Naive thymus-derived CD8-positive, alpha-beta T cell (primary cell): Measurements from ENCODE around the gene SACM1L. TPM values are rescaled to one million over a fixed set of nuclear protein-coding genes. Genes with fewer than 3 reads are reported as not detected.

Experiments used
- ATAC-seq, 2 donors: fragments of 150-1000 bp; cut with Tn5 transposase in 1 of 2; sonication (Bioruptor Pico), chemical (Tn5 transposase) in 1 of 2; 1 replicate in 1 of 2; 2 replicates in 1 of 2; pipeline ENCODE4 v1.10.0; 2021; ENCODE audit warnings: mild to moderate bottlenecking in 2 of 2, moderate library complexity in 2 of 2
- POLR2A ChIA-PET: fragments of 350-600 bp; sonication (Branson Sonifier 250); formaldehyde crosslinking; loops from one replicate; lab custom pipeline; 2021; ENCODE audit warnings: antibody characterized with exemption; lab: Charles Lee
- DNase-seq, 10 donors: peaks; one replicate each; pipeline versions ENCODE4 v3.0.0 to v3.0.0-alpha.2; 2020 to 2022
- H3K27ac Mint-ChIP-seq, 10 donors: one replicate each; pipeline ENCODE4 v1.8.0; 2020 to 2022; ENCODE audit warnings: mild to moderate bottlenecking in 10 of 10, mixed read lengths in 10 of 10, moderate library complexity in 4 of 10, inconsistent platforms in 1 of 10
- H3K27me3 Mint-ChIP-seq, 5 donors: one replicate each; pipeline ENCODE4 v1.8.0; 2021 to 2022; ENCODE audit warnings: mixed read lengths in 5 of 5
- H3K36me3 Mint-ChIP-seq, 3 donors: one replicate each; pipeline ENCODE4 v1.8.0; 2020 to 2022; ENCODE audit warnings: mixed read lengths in 3 of 3, mild to moderate bottlenecking in 2 of 3, inconsistent platforms in 1 of 3
- H3K4me1 Mint-ChIP-seq, 4 donors: one replicate each; pipeline ENCODE4 v1.8.0; 2021 to 2022; ENCODE audit warnings: mixed read lengths in 4 of 4
- H3K4me3 Mint-ChIP-seq, 10 donors: one replicate each; pipeline ENCODE4 v1.8.0; 2020 to 2022; ENCODE audit warnings: mild to moderate bottlenecking in 10 of 10, mixed read lengths in 10 of 10, moderate library complexity in 6 of 10, inconsistent platforms in 1 of 10
- H3K9me3 Mint-ChIP-seq, 9 donors: one replicate each; pipeline ENCODE4 v1.8.0; 2020 to 2022; ENCODE audit warnings: mixed read lengths in 9 of 9, mild to moderate bottlenecking in 3 of 9, inconsistent platforms in 1 of 9, moderate library complexity in 1 of 9
- polyA plus RNA-seq, 3 donors: library from polyadenylated mRNA; unstranded; fragments of 300-500 nt; fragmentation: Illumina TruSeq; gene quantifications; one replicate each; pipeline ENCODE4 v1.2.3, GENCODE V29; 2021
- total RNA-seq, 8 experiments: library from RNA in 2 of 8; stranded (reverse) in 2 of 8; gene quantifications; one replicate each; pipeline ENCODE4 v1.2.3 and lab custom pipeline; 2021 to 2026

The SACM1L gene
- total and polyA plus RNA-seq, 5 experiments from 2014 or later: 18.8 to 94.4 (median 30.3) TPM

DNA sequence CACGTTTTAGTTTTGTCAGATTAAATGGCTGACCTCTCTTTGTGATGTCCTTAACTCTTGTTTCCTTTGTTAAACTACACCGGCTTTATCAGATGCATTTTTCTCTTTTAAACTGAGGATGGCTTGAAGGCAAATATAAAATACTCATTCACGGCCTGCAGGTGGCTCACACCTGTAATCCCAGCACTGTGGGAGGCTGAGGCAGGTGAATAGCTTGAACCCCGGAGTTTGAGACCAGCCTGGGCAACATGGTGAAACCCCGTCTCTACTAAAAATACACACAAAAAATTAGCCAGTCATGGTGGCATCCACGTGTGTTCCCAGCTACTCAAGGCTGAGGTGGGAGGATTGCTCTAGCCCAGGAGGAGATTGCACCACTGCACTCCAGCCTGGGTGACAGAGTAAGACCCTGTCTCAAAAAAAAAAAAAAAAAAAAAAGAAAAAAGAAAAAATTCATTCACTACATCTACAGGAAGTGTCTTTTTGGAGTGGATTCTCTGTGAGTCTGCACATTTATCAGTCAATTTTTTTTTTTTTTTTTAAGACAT is 34.7 kb upstream of the SACM1L start:
- Mint-ChIP-seq H3K27ac (peak overlapping the region in 3 of 10 donors; percentile 20 to 71 (median 60)), H3K4me3 (no peak overlapping the region), H3K36me3 (peaks cover 5 to 14% (median 12%) of the 10 kb centered on the region in 3 donors), H3K27me3 (no peaks in the 10 kb centered on the region), H3K9me3 (peaks cover 0 to 11% (median 4%) of the 10 kb centered on the region in 9 donors), H3K4me1 (peaks cover 0 to 41% (median 8%) of the 10 kb centered on the region in 4 donors)
- no peak for DNase-seq
- POLR2A ChIA-PET: interaction anchor here (0.7 to 1.0 kb wide), 2 partner anchors 59 to 144 kb away, joined by 5 read pairs; no protein-coding TSS in a partner anchor
- ATAC-seq: no peak

DNA sequence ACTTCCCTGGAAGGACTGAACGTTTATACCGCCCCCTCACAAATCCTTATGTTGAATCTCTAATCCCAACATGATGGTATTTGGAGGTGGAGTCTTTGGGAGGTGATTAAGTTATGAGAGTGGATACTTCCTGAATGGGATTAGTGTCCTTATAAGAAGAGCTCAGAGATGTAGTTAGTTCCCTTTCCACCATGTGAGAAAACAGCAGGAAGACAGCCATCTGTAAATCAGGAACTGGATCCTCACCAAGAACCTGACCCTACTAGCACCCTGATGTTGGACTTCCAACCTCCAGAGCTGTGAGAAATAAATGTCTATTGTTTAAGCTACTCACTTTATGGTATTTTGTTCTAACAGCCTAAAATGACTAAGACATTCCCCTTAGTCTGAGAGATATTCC is 33.3 kb upstream of the SACM1L start:
- H3K4me1 Mint-ChIP-seq: peaks cover 6 to 45% (median 12%) of the 10 kb centered on the region in 4 donors
- no peak overlapping the region for H3K27ac Mint-ChIP-seq
- DNase-seq (no peak), ATAC-seq (no peak)
- POLR2A ChIA-PET: no interaction called here
- peaks cover 0 to 3% (median 0%) of the 10 kb centered on the region in 9 donors for H3K9me3 Mint-ChIP-seq
- no peaks in the 10 kb centered on the region for H3K27me3 Mint-ChIP-seq
- peaks cover 0 to 6% (median 3%) of the 10 kb centered on the region in 3 donors for H3K36me3 Mint-ChIP-seq
- H3K4me3 Mint-ChIP-seq: no peak overlapping the region

DNA sequence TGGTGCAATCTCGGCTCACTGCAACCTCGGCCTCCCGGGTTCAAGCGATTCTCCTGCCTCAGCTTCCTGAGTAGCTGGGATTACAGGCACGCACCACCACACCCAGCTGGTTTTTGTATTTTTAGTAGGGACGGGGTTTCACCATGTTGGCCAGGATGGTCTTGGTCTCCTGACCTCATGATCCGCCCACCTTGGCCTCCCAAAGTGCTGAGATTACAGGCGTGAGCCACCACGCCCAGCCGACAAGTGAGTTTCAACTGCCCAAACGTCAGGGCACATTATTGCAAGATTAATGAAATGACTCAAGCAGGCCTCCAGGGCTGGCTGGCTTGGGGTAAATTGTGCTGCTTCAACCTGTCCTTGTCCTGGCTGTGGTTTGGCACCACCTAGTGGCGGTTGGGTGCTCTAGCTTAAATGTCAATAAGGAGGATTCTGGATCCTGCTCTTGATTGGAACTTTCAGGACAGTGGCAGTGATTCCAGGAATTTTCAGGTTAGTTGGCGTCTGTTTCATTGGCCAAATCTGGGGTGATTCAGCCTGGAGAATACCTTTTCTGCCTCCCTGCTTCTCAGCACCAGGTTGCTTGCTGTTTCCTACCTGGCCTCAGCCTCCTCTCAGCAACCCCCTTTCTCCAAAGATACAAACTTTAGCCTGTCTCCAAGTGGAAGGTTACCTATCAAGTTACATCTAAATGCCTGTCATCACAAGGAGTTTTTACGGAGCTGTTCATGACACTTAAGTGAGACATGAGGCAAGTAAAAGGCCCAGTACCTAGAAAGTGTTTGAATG is 32.4 kb upstream of the SACM1L start:
- DNase-seq: peak; percentile 71 to 91 (median 78)
- Mint-ChIP-seq H3K27me3 (no peaks in the 10 kb centered on the region), H3K4me3 (no peak overlapping the region), H3K4me1 (peaks cover 6 to 41% (median 12%) of the 10 kb centered on the region in 4 donors), H3K9me3 (no peaks in the 10 kb centered on the region), H3K36me3 (peaks cover 0 to 3% (median 1%) of the 10 kb centered on the region in 3 donors), H3K27ac (peak overlapping the region in 1 of 10 donors; percentile 17)
- POLR2A ChIA-PET: interaction anchor here (0.7 to 1.1 kb wide), 2 partner anchors 14 to 442 kb away, joined by 3 to 4 read pairs; no protein-coding TSS in a partner anchor
- ATAC-seq: peak; percentile 94 to 96

DNA sequence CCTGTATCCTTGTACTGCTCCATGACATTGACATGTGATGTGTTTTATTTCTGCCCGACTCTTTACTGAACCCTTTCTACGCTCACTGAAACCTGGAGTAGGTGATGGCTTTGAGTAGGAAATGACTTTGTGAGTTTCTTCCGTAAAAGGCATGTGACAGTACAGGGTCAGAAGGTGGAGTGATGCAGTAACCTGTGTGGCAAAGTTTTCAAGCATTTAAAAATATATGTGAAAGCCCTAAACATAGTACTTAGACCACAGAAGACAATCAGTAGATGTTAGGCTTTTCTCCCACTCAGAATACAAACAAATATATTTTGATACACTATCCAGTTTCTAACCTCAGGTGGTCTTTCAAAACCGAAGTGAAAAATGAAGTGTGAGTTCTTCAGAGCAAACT is 31.3 kb upstream of the SACM1L start:
- Mint-ChIP-seq H3K9me3 (no peaks in the 10 kb centered on the region), H3K4me3 (no peak overlapping the region), H3K27ac (no peak overlapping the region), H3K36me3 (peaks cover 0 to 3% (median 1%) of the 10 kb centered on the region in 3 donors), H3K4me1 (peaks cover 4 to 37% (median 12%) of the 10 kb centered on the region in 4 donors), H3K27me3 (no peaks in the 10 kb centered on the region)
- ATAC-seq (no peak), DNase-seq (no peak)
- POLR2A ChIA-PET: no interaction called here

DNA sequence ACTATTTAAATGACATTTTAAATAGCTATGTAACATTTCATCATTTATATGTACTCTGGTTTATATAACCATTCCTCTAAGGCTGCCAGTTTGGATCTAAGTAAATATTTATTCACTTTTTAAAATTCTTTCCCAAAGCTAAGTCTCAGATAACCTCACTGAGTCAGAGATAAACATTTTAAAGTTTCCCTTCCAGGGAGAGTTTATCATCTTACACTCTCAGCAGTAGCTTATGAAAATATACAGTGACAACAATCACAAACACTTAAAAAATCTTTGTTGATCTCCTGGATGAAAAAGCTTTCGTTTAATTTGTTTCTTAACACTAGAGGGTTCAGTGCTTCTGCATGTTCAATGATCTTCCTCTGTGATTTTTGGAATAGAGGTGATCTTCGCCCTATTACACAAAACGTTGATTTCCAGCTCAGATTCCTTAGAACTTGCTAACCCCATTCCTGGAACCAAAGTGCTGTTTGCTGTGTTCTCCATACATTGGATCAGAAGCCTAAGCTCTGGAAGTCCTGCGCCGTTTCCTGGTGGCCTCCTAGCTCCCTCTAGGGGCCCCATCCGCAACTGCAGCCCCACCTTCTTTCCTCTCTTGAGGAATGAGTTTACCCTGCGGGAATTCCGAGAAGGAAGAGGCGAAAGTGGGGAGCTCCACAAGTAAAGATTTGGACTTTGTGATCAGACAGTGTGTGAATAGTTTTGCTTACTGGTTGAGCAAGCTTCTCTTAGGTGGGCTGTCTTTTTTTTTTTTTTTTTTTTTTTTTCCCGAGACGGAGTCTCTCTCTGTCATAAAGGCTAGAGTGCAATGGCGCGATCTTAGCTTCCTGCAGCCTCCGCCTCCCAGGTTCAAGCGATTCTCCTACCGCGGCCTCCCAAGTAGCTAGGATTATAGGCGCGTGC is 29.3 kb upstream of the SACM1L start:
- Mint-ChIP-seq H3K36me3 (peaks cover 0 to 3% (median 1%) of the 10 kb centered on the region in 3 donors), H3K4me3 (peak overlapping the region in 3 of 10 donors; percentile 36 to 54 (median 49)), H3K4me1 (peaks cover 14 to 38% (median 20%) of the 10 kb centered on the region in 4 donors), H3K27ac (peak overlapping the region in 6 of 10 donors; percentile 3 to 80 (median 40)), H3K9me3 (no peaks in the 10 kb centered on the region), H3K27me3 (no peaks in the 10 kb centered on the region)
- POLR2A ChIA-PET: interaction anchor here (0.6 to 1.4 kb wide), 6 partner anchors 23 to 212 kb away, joined by 3 to 7 read pairs (median 4); partner anchors contain the start of gene SACM1L
- ATAC-seq: no peak
- DNase-seq: peak in 9 of 10 donors; percentile 10 to 67 (median 37)

DNA sequence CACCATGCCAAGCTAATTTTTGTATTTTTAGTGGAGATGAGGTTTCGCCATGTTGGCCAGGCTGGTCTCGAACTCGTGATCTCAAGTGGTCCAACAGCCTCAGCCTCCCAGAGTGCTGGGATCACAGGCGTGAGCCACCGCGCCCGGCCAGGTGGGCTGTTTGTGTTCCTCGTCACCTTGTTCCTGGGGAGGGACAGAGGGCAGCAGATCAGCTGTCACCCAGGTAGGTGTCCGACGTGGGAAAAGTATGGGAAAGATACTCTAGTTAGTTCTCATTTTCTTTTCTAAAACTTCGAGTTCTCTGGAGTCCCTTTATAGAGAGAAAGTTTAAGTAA is 28.7 kb upstream of the SACM1L start:
- no peak for ATAC-seq
- no peak for DNase-seq
- Mint-ChIP-seq H3K4me3 (no peak overlapping the region), H3K27ac (peak overlapping the region in 2 of 10 donors; percentile 70 to 80), H3K4me1 (peaks cover 14 to 39% (median 26%) of the 10 kb centered on the region in 4 donors), H3K36me3 (peaks cover 0 to 3% (median 1%) of the 10 kb centered on the region in 3 donors), H3K9me3 (no peaks in the 10 kb centered on the region), H3K27me3 (no peaks in the 10 kb centered on the region)
- POLR2A ChIA-PET: interaction anchor here (0.7 to 1.4 kb wide), 4 partner anchors 28 to 142 kb away, joined by 3 to 7 read pairs (median 5); partner anchors contain the start of gene SACM1L

DNA sequence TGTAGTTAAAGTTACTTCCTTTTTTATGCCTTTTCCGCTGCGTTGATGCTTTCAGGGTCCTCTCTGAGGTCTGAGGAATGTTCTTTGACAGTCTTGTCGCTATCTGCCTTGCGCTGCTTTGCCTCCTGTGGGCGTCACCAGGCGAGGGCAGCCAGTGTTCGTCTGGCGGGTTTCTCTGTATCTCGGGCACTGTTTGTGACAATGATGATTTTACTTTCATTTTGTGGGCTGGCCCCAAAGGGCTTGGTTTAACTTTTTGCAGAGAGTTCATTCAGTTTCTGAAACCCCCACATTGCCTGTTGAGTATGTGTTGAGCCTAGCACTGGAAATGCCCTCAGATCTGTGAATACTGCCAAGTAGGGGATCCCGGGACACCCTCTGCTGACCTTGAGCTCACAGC is 24.6 kb upstream of the SACM1L start:
- peak; percentile 55 to 87 (median 76) for DNase-seq
- Mint-ChIP-seq H3K27me3 (no peaks in the 10 kb centered on the region), H3K4me1 (peaks cover 21 to 44% (median 34%) of the 10 kb centered on the region in 4 donors)

DNA sequence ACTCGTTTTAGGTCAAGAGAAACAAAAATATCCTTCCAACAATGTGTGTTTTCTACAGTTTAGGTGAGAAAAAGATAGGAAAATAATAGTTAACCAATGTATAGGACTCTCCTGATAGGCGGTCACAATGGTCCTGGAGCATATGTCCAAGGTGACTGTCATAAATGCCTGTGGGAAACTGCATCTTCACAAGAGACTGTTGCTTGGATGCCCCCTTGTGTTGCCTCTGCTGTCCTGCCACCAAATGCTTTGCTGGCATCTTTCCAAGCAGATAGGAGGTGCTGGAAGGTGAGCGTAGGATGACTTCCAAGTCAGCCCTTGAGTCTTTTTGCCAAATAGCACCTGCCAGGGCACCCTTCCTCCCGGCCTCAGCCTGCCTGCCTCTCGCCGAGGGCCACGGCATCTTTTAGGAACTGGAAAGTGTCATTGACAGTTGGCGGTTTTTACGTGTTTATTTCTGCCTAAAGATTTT is 24.1 kb upstream of the SACM1L start:
- H3K4me3 Mint-ChIP-seq: peak overlapping the region; percentile 82 to 96 (median 90)
- no peaks in the 10 kb centered on the region for H3K27me3 Mint-ChIP-seq
- peaks cover 17 to 38% (median 29%) of the 10 kb centered on the region in 4 donors for H3K4me1 Mint-ChIP-seq
- no peaks in the 10 kb centered on the region for H3K9me3 Mint-ChIP-seq
- ATAC-seq (peak; percentile 49 to 53), DNase-seq (peak; percentile 27 to 85 (median 66))
- H3K36me3 Mint-ChIP-seq: peaks cover 0 to 29% (median 14%) of the 10 kb centered on the region in 3 donors
- peak overlapping the region; percentile 85 to 98 (median 96) for H3K27ac Mint-ChIP-seq
- POLR2A ChIA-PET: interaction anchor here (3.8 to 4.3 kb wide), 2 partner anchors 11 to 24 kb away, joined by 21 to 22 read pairs; partner anchors contain the start of gene SACM1L

More for the DNA sequence above, 24.6 kb upstream of the SACM1L start:
- peaks cover 0 to 23% (median 8%) of the 10 kb centered on the region in 3 donors for H3K36me3 Mint-ChIP-seq
- H3K4me3 Mint-ChIP-seq: peak overlapping the region; percentile 82 to 96 (median 90)
- POLR2A ChIA-PET: interaction anchor here (3.8 to 4.3 kb wide), 2 partner anchors 12 to 25 kb away, joined by 21 to 22 read pairs; partner anchors contain the start of gene SACM1L
- H3K9me3 Mint-ChIP-seq: no peaks in the 10 kb centered on the region
- peak; percentile 97 for ATAC-seq
- H3K27ac Mint-ChIP-seq: peak overlapping the region; percentile 85 to 98 (median 96)

DNA sequence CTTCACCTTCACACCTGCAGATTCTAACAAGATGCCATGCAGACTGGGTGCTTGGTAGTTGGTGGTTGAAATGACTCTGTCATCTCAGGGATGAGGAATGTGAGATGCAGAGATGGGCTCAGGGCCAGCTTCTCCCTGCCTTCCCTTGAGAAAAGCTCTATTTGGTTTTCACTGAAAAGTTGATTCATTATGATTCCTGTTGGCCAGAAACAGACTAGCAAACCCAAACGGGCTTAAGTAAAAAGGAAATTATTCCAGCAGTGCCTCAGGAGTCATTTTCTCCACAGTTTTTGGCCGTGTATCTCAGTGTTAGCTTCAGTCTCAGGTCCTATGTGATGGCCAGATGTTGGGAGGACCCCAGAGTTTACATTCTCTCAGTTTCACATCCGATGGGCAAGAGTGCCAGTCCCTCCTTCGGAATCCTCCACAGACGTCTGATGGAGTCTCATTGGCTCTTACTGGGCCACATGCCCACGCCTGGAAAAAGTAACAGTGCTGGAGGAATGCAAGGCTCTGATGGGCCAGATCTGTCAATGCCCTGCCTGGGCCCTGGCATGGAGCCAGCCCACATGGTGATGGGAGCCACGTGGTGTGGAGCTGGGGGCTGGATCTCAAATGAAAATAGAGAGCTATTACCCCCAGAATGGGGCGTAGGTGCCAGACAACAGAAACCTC is 22.3 kb upstream of the SACM1L start:
- Mint-ChIP-seq H3K27ac (peak overlapping the region in 6 of 10 donors; percentile 69 to 96 (median 80)), H3K27me3 (no peaks in the 10 kb centered on the region), H3K4me3 (peak overlapping the region in 5 of 10 donors; percentile 24 to 82 (median 33)), H3K4me1 (peaks cover 17 to 38% (median 28%) of the 10 kb centered on the region in 4 donors), H3K9me3 (no peaks in the 10 kb centered on the region), H3K36me3 (peaks cover 0 to 36% (median 14%) of the 10 kb centered on the region in 3 donors)
- ATAC-seq (no peak), DNase-seq (no peak)
- POLR2A ChIA-PET: interaction anchor here (0.9 to 4.3 kb wide), 4 partner anchors 10 to 26 kb away, joined by 3 to 22 read pairs (median 12); partner anchors contain the start of gene SACM1L

DNA sequence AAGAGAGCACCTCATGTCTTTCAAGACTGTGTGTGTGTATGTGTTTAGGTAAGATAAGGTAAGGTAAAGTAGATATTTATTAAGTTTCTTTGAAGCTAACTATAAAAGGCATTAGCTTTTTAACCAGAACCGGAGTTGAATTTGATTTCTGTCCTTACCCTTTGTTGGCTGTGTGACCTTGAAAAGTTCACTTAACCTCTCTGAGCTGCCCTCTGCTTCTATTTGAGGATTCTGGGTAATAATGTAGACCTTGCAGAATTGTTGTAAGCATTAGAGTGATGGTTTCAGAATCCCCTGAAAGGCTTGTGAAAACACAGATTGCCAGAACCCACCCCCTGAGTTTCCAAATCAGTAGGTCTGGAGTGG is 21.6 kb upstream of the SACM1L start:
- no peak overlapping the region for H3K4me3 Mint-ChIP-seq
- H3K4me1 Mint-ChIP-seq: peaks cover 17 to 38% (median 28%) of the 10 kb centered on the region in 4 donors
- H3K27me3 Mint-ChIP-seq: no peaks in the 10 kb centered on the region
- DNase-seq (no peak), ATAC-seq (no peak)
- peaks cover 0 to 43% (median 15%) of the 10 kb centered on the region in 3 donors for H3K36me3 Mint-ChIP-seq
- POLR2A ChIA-PET: interaction anchor here (0.9 to 4.3 kb wide), 4 partner anchors 9 to 26 kb away, joined by 3 to 22 read pairs (median 12); partner anchors contain the start of gene SACM1L
- no peak overlapping the region for H3K27ac Mint-ChIP-seq
- H3K9me3 Mint-ChIP-seq: no peaks in the 10 kb centered on the region

DNA sequence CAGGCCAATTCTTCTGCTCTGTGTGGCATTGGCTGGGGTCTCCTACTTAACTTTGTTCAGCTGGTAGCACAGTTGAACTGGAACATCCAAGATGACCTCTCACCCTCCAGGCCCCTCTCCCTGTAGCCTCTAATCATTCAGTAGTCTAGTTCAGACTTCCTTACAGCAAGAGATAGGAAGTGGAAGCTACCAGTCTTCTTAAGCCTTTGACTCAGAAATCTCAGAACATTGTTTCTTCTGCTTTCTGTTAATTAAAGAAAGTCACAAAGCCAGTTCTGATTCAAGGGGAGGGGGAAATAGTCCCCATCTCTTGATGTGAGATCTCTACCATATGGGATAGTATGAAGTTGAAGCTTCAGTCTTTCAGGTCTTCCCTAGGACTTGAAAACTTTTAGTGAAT is 18.8 kb upstream of the SACM1L start:
- H3K4me1 Mint-ChIP-seq: peaks cover 7 to 23% (median 17%) of the 10 kb centered on the region in 4 donors
- no peak overlapping the region for H3K27ac Mint-ChIP-seq
- H3K27me3 Mint-ChIP-seq: no peaks in the 10 kb centered on the region
- H3K36me3 Mint-ChIP-seq: peaks cover 0 to 55% (median 24%) of the 10 kb centered on the region in 3 donors
- H3K9me3 Mint-ChIP-seq: no peaks in the 10 kb centered on the region
- no peak overlapping the region for H3K4me3 Mint-ChIP-seq
- ATAC-seq (no peak), DNase-seq (no peak)
- POLR2A ChIA-PET: interaction anchor here (0.5 kb wide), 1 partner anchor 14 kb away, joined by 3 read pairs; no protein-coding TSS in a partner anchor
